ENCODE measurements around the gene OPCML. TPM values are rescaled to one million over a fixed set of nuclear protein-coding genes. Genes with fewer than 3 reads are reported as not detected.

Gene OPCML
- total and polyA plus RNA-seq, 7 donors = 0.01 to 0.80 (median 0.07) TPM; not detected in 4

DNA sequence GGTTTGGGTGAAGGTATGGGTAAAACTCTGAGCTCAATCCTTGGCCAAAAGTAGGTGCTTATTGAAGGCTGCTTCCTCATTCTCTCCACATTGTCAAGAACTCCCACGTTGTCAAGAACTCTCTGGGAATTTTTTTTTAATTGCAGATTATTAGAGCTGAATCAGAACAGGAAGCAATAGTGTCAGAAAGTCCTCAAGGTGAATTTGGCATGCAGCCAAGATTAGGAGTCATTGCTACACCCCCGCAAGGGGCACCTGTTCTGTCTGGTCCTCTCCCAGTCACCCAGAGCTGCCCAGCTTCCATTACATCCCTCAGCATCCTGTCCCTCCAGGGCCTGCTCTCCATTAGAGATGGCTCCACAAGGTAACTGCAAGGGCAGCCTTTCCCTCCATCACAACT lies 996.5 kb downstream of the OPCML start:
- intact Hi-C loops (cut with DNase I) = no loop called here
- Histone ChIP-seq H3K9me3 (no peaks in the 10 kb centered on the region), H3K36me3 (ENCODE audit: insufficient read depth in 1 of 2, low read depth in 1 of 2) (no peaks in the 10 kb centered on the region), H3K4me3 (no peak overlapping the region), H3K27me3 (ENCODE audit: insufficient read depth in 3 of 3, low read length in 2 of 3) (no peaks in the 10 kb centered on the region), H3K27ac (no peak overlapping the region), H3K4me1 (no peaks in the 10 kb centered on the region)
- DNase-seq = no peak
- TF ChIP-seq, protein P1, sequence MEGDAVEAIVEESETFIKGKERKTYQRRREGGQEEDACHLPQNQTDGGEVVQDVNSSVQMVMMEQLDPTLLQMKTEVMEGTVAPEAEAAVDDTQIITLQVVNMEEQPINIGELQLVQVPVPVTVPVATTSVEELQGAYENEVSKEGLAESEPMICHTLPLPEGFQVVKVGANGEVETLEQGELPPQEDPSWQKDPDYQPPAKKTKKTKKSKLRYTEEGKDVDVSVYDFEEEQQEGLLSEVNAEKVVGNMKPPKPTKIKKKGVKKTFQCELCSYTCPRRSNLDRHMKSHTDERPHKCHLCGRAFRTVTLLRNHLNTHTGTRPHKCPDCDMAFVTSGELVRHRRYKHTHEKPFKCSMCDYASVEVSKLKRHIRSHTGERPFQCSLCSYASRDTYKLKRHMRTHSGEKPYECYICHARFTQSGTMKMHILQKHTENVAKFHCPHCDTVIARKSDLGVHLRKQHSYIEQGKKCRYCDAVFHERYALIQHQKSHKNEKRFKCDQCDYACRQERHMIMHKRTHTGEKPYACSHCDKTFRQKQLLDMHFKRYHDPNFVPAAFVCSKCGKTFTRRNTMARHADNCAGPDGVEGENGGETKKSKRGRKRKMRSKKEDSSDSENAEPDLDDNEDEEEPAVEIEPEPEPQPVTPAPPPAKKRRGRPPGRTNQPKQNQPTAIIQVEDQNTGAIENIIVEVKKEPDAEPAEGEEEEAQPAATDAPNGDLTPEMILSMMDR (IDR thresholded peaks at IDR 0.05) = no peak
- no peak for ATAC-seq
- WGBS, 3 donors = 28 to 35% (median 29%) methylated on average over 2 of the region's 2 CpGs

DNA sequence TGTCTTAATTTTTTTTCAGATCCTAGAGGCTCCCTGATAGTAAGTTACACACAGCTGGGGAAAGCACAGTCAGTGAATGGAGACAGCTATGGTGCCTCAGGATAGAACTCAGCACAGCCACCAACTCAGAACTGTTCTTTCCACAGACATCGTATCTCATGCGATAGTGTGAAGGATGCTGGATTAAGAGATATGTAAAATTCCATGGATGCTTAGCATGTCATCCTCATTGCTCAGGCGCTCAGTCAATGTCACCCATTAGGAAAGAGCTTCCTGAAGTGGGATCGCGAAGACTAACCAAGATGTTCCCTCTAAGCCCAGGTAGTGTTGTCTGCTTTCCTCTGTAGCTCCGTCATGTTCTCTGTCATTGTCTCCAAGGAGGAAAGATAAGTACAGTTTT lies 1000.4 kb downstream of the OPCML start:
- no peaks in the 10 kb centered on the region for H3K9me3 ChIP-seq
- H3K4me1 ChIP-seq = no peaks in the 10 kb centered on the region
- WGBS, 3 donors = 59 to 72% (median 64%) methylated on average over 6 of the region's 6 CpGs
- no peak for ATAC-seq
- TF ChIP-seq, protein P1 (IDR thresholded peaks at IDR 0.05) = no peak
- H3K27ac ChIP-seq = no peak overlapping the region
- intact Hi-C loops (cut with DNase I) = no loop called here
- no peaks in the 10 kb centered on the region for H3K27me3 ChIP-seq (ENCODE audit: insufficient read depth in 3 of 3, low read length in 2 of 3)
- DNase-seq = no peak
- no peaks in the 10 kb centered on the region for H3K36me3 ChIP-seq (ENCODE audit: insufficient read depth in 1 of 2, low read depth in 1 of 2)
- no peak overlapping the region for H3K4me3 ChIP-seq

DNA sequence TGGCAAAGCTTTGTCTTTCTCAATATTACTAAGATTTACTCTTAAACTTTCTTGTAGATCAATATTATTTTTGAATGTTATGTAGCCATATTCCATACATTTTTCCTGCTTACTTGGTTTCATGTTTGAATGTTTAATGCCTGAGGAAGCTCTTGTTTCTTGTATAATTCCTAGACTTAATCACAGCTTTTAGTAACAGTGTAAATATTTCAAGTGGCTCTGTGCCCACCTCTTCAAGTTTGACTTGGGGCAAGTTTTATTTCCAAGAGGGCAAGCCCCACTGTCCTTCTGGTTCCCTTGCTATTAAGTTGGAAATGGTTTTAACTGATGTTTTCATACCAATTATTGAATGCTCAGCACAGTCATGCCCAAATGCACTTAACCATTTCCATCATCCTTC lies 1004.1 kb downstream of the OPCML start:
- TF ChIP-seq, protein P1 (IDR thresholded peaks at IDR 0.05) = no peak
- no peak overlapping the region for H3K27ac ChIP-seq
- intact Hi-C loops (cut with DNase I) = no loop called here
- H3K36me3 ChIP-seq (ENCODE audit: insufficient read depth in 1 of 2, low read depth in 1 of 2) = no peaks in the 10 kb centered on the region
- ATAC-seq = no peak
- no peak overlapping the region for H3K4me3 ChIP-seq
- no peaks in the 10 kb centered on the region for H3K4me1 ChIP-seq
- no peak for DNase-seq
- no peaks in the 10 kb centered on the region for H3K27me3 ChIP-seq (ENCODE audit: insufficient read depth in 3 of 3, low read length in 2 of 3)
- H3K9me3 ChIP-seq = no peaks in the 10 kb centered on the region

DNA sequence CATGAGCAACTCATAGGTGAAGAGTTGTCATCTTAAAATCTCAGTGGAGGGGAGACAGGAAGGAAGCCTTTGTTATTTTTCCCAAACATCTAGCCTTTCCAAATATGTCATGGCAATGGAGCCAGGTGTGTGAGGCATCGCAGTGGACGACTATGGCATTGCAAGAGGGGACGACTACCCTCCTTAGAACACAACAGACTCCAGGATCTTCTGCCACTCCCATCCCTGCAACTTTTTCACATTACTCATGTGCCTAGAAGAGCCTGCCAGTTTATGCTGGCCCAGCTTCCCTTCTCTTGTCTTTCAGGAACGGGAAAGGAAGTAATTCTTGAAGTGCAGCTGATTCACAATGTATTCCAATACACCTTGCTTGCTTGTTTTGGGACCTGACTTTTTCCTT lies 1008.4 kb downstream of the OPCML start:
- no peak for ATAC-seq
- no peak overlapping the region for H3K27ac ChIP-seq

DNA sequence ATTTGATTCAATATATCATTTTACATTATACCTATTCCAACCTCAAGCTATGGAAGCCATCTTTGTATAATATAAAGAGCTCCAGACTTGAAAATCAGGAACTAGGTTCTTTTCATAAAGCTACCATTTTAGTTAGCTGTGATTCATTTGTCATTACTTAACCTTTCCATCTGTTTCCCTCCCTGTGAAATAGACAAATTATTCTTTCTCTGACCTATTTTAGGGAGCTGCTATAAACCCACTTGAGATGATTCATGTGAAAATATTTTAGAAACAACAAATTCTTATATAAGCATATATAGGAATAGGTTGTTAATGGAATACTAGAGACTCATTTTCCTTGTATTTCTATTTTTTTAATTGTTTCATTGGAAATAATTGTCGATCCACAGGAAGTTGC lies 1012.1 kb downstream of the OPCML start:
- Histone ChIP-seq H3K27ac (no peak overlapping the region), H3K36me3 (ENCODE audit: insufficient read depth in 1 of 2, low read depth in 1 of 2) (no peaks in the 10 kb centered on the region), H3K4me3 (no peak overlapping the region), H3K9me3 (no peaks in the 10 kb centered on the region), H3K4me1 (no peaks in the 10 kb centered on the region), H3K27me3 (ENCODE audit: insufficient read depth in 3 of 3, low read length in 2 of 3) (no peaks in the 10 kb centered on the region)
- WGBS, 3 donors = 85 to 97% (median 86%) methylated on average over 1 of the region's 1 CpG
- DNase-seq (no peak), ATAC-seq (no peak)
- TF ChIP-seq, protein P1 (IDR thresholded peaks at IDR 0.05) = no peak
- intact Hi-C loops (cut with DNase I) = no loop called here

More for the DNA sequence above, 1008.4 kb downstream of the OPCML start:
- no peaks in the 10 kb centered on the region for H3K27me3 ChIP-seq (ENCODE audit: insufficient read depth in 3 of 3, low read length in 2 of 3)
- DNase-seq = no peak
- TF ChIP-seq, protein P1 (IDR thresholded peaks at IDR 0.05) = no peak
- no peaks in the 10 kb centered on the region for H3K36me3 ChIP-seq (ENCODE audit: insufficient read depth in 1 of 2, low read depth in 1 of 2)
- no peaks in the 10 kb centered on the region for H3K4me1 ChIP-seq
- no peak overlapping the region for H3K4me3 ChIP-seq
- 67 to 76% (median 75%) methylated on average over 4 of the region's 4 CpGs for WGBS, 3 donors
- intact Hi-C loops (cut with DNase I) = no loop called here
- H3K9me3 ChIP-seq = no peaks in the 10 kb centered on the region

All from psoas muscle (tissue), 8 donors.